Esophagus mucosa (tissue), 1 donor: ENCODE results near the gene SMAD4. TPM values are rescaled to one million over a fixed set of nuclear protein-coding genes. Genes with fewer than 3 reads are reported as not detected.
"Not testable (repeated sequence)": the region's sequence is repeated elsewhere in the genome, so short reads cannot be mapped to it uniquely, and the experiment has no call there.

Experiments
- ATAC-seq: fragments of 200-7000 bp; cut with Tn5 transposase; one replicate; pipeline ENCODE4 v1.9.1; 2020
- total RNA-seq: library from RNA; stranded (reverse); gene quantifications from one replicate; pipeline ENCODE4 v1.2.4, GENCODE V29; 2023
- donor health status: DM: yes; HTN: yes; CAD: no.

Gene SMAD4
- total RNA-seq, 1 donor from 2014 or later: 38.9 TPM

GRCh38 chr18:51070545-51070944 is 40.5 kb downstream of the SMAD4 start:
- ATAC-seq: no peak

GRCh38 chr18:51072586-51073313 is 42.7 kb downstream of the SMAD4 start:
- ATAC-seq: no peak

GRCh38 chr18:51074605-51075004 is 44.6 kb downstream of the SMAD4 start:
- no peak for ATAC-seq

GRCh38 chr18:51076503-51076902 is 46.5 kb downstream of the SMAD4 start:
- ATAC-seq: no peak

GRCh38 chr18:51077217-51077616 is 47.2 kb downstream of the SMAD4 start:
- no peak for ATAC-seq

GRCh38 chr18:51078026-51078425 is 48.0 kb downstream of the SMAD4 start:
- ATAC-seq: no peak

GRCh38 chr18:51082571-51083267 is 52.7 kb downstream of the SMAD4 start:
- ATAC-seq: no peak

GRCh38 chr18:51083398-51083797 is 53.4 kb downstream of the SMAD4 start:
- no peak for ATAC-seq

GRCh38 chr18:51088410-51088809 is 58.4 kb downstream of the SMAD4 start:
- no peak for ATAC-seq

GRCh38 chr18:51089691-51090090 is 59.7 kb downstream of the SMAD4 start:
- ATAC-seq: no peak

- no peak for ATAC-seq
These were observed 61.3 kb downstream of the SMAD4 start for GRCh38 chr18:51091270-51091669.

GRCh38 chr18:51092117-51092516 is 62.1 kb downstream of the SMAD4 start:
- ATAC-seq: no peak

GRCh38 chr18:51092967-51093366 is 63.0 kb downstream of the SMAD4 start:
- ATAC-seq: not testable (repeated sequence)

- ATAC-seq: no peak
These were observed 67.2 kb downstream of the SMAD4 start for GRCh38 chr18:51097021-51097822.

- ATAC-seq: no peak
These were observed 68.1 kb downstream of the SMAD4 start for GRCh38 chr18:51098082-51098481.

GRCh38 chr18:51098513-51098912 is 68.5 kb downstream of the SMAD4 start:
- no peak for ATAC-seq

- ATAC-seq: no peak
These were observed 70.5 kb downstream of the SMAD4 start for GRCh38 chr18:51100385-51101120.

GRCh38 chr18:51107082-51107481 is 77.1 kb downstream of the SMAD4 start:
- ATAC-seq: no peak

- ATAC-seq: peak; percentile 50
These were observed 77.7 kb downstream of the SMAD4 start for GRCh38 chr18:51107598-51108305.

- ATAC-seq: no peak
These were observed 78.3 kb downstream of the SMAD4 start for GRCh38 chr18:51108330-51108729.

GRCh38 chr18:51110073-51110797 is 80.2 kb downstream of the SMAD4 start:
- peak; percentile 88 for ATAC-seq
